Body of pancreas (tissue), 4 donors: ENCODE data around the gene MYEOV. TPM values are rescaled to one million over a fixed set of nuclear protein-coding genes. Genes with fewer than 3 reads are reported as not detected.

Experiments
- ATAC-seq: fragments of 150-250 bp; one replicate; pipeline ENCODE4 v1.9.1; 2016
- DNase-seq, 4 donors: peaks; one replicate each; pipeline ENCODE4 v3.0.0-alpha.2; 2019
- H3K27ac ChIP-seq, 4 donors: fragments of 200-600 bp; sonication (generic); 1 replicate in 3 of 4; 2 replicates in 1 of 4; pipeline versions ENCODE4 v1.5.1 to v1.6.1; 2016 to 2019; ENCODE audit warnings: mild to moderate bottlenecking in 1 of 4, mixed read lengths in 1 of 4, moderate library complexity in 1 of 4
- H3K27me3 ChIP-seq, 2 donors: fragments of 200-600 bp; sonication (generic); one replicate each; pipeline ENCODE4 v1.6.0; 2016; ENCODE audit warnings: mild to moderate bottlenecking in 1 of 2
- H3K36me3 ChIP-seq, 2 donors: fragments of 200-600 bp; sonication (generic); replicated peaks in 1 of 2; 2 replicates each; pipeline ENCODE4 v1.5.1; 2016; ENCODE audit warnings: low read depth in 2 of 2; ENCODE audit not compliant: insufficient read depth in 1 of 2
- H3K4me1 ChIP-seq: fragments of 200-600 bp; sonication (generic); one replicate; pipeline ENCODE4 v1.6.0; 2016
- H3K4me3 ChIP-seq, 2 donors: fragments of 200-600 bp; sonication (generic); 1 replicate in 1 of 2; 2 replicates in 1 of 2; pipeline ENCODE4 v1.5.1; 2016 to 2019
- H3K9me3 ChIP-seq, 3 donors: fragments of 200-600 bp; sonication (generic); 1 replicate in 2 of 3; 2 replicates in 1 of 3; pipeline ENCODE4 v1.5.1; 2016
- CTCF ChIP-seq, 7 experiments: fragments of 450-650 bp in 4 of 7; fragments of 200-600 bp in 3 of 7; sonication (generic) in 3 of 7; IDR thresholded peaks; one replicate each; pipeline ENCODE4 v1.5.1; 2016 to 2019; ENCODE audit warnings: antibody characterized with exemption in 7 of 7
- POLR2A ChIP-seq, 3 donors: fragments of 450-650 bp; IDR thresholded peaks; one replicate each; pipeline ENCODE4 v1.6.1; 2016; ENCODE audit warnings: antibody characterized with exemption in 3 of 3, mild to moderate bottlenecking in 2 of 3
- WGBS, 2 donors: methylation state at CpG; one replicate each; pipeline ENCODE4 v1.1.5; 2017; 5-methylcytosine and 5-hydroxymethylcytosine counted together
- intact Hi-C: fragments of 100-400 bp; cut with DNase I; formaldehyde crosslinking; loops from one replicate; pipeline ENCODE4 v1.15.1; 2023
- total RNA-seq, 2 donors: library from RNA; depleted of rRNA; stranded (reverse); fragments of >200 nt; gene quantifications; one replicate each; pipeline ENCODE4 v1.1.0, GENCODE V29; 2016

The MYEOV gene
- total RNA-seq, 2 donors from 2014 or later: 2.3 to 7.0 TPM

DNA sequence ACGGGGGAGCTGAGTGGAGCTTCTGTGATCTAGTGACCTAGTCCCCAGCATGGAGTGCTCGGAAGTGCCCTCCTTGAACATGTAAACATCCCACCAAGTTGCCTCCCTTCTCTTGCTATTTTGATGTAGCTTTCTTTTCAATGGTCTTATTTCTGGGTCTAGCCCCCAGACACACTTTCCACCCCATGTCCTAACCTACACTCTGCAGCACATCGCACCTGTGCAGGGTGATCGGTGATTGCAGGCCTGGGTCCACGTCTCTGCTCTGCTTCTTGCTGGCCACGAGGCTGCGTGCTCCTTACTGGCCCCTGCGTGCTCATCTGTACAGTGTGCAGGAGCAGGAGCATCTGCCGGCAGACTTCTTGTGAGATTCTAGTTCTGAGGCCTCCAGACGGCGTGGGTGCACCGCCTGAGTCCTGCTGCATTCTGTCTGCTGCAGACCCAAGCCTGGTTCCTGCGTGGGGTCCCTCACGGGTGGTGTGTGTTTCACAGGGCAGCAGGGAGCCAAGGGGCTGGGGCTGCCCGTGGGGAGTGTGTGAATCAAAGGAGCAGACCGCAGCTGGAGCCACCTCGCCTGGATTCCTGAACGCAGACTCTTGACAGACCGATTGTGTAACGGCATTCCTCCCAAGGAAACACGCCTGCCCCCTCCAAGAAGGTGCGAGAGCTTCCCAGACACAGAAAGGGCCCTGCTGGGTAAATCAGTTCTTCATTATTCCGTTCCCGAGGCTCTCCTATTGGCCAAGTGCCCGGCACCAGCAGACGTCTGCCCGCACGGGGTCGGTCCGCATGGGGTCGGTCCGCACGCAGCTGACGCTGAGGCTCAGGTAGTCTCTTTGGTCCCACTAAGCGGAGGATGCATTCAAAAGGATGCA, 44.4 kb upstream of the MYEOV start:
- H3K27me3 ChIP-seq: no peaks in the 10 kb centered on the region
- no peak for TF ChIP-seq CTCF (IDR thresholded peaks at IDR 0.05)
- TF ChIP-seq POLR2A (IDR thresholded peaks at IDR 0.05): no peak
- H3K36me3 ChIP-seq: no peaks in the 10 kb centered on the region
- H3K27ac ChIP-seq: peak overlapping the region; percentile 50 to 87 (median 80)
- no peak overlapping the region for H3K4me3 ChIP-seq
- ATAC-seq: no peak
- WGBS, 2 donors: 74 to 83% methylated on average over 28 to 35 of the region's 35 CpGs
- peaks cover 20% of the 10 kb centered on the region for H3K4me1 ChIP-seq
- intact Hi-C loops: no loop called here
- no peak for DNase-seq
- H3K9me3 ChIP-seq: no peaks in the 10 kb centered on the region

DNA sequence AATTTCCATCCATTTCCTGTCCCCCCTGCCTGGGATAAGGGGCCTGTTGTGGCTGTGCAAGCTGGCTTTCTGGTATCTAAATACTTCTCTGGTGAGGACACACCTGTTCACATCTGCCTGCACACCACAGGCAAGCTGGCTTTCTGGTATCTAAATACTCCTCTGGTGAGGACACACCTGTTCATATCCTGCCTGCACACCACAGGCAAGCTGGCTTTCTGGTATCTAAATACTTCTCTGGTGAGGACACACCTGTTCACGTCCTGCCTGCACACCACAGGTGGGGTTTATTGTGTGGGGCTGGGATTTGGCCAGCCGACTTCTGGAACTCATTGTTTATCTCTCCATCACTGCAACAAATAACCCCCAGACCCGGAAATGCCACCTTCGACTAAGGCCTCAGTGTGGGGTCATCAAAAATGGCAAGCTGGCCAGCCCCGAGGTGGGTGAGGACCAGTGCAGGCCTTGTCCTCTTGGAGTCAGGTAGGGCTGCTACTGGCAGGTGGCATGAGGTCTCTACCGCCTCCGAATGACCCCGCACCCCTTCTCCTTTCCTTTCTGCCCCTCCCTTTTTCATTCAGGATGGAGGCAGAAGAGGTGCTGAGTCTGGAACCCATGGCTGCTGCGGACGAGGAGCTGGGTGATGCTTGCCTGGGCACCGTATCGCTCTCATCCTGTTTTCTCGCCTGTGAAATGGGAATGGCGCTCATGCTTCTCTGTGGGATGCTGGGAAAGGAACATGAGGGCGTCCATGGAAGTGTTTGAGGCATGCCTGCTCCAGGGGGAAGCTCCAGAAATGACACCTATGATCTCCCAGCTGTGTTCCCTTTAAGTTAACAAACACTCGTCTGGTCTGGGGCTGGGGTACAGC, 43.5 kb upstream of the MYEOV start:
- ATAC-seq: no peak
- H3K4me1 ChIP-seq: peaks cover 20% of the 10 kb centered on the region

DNA sequence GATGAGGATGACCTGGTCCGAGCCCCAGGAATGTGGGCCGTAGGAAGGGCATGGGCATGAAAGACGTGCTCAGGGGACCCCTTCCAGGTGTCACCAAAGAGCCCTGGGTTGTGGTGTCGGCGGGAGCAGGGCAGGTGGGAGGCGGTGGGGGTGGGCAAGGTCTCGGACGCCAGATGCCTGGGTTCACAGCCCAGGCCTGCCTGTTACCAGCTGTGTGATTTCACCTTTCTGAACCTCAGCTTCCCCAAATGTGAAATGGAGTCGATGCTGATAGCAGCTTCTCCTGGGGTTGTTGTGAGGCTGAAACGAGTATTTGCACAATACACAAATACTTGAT, 42.9 kb upstream of the MYEOV start:
- no peak for DNase-seq
- WGBS, 2 donors: 78 to 80% methylated on average over 10 of the region's 10 CpGs
- ATAC-seq: no peak
- Histone ChIP-seq H3K4me3 (no peak overlapping the region), H3K27me3 (no peaks in the 10 kb centered on the region), H3K27ac (peak overlapping the region; percentile 70 to 87 (median 80)), H3K4me1 (peaks cover 20% of the 10 kb centered on the region), H3K36me3 (no peaks in the 10 kb centered on the region), H3K9me3 (no peaks in the 10 kb centered on the region)
- TF ChIP-seq CTCF (IDR thresholded peaks at IDR 0.05): no peak
- intact Hi-C loops: no loop called here

More for the DNA sequence above, 43.5 kb upstream of the MYEOV start:
- H3K36me3 ChIP-seq: no peaks in the 10 kb centered on the region
- TF ChIP-seq CTCF (IDR thresholded peaks at IDR 0.05) (no peak), POLR2A (IDR thresholded peaks at IDR 0.05) (no peak)
- no peaks in the 10 kb centered on the region for H3K9me3 ChIP-seq
- no peak overlapping the region for H3K4me3 ChIP-seq
- H3K27ac ChIP-seq: peak overlapping the region; percentile 70 to 87 (median 80)
- WGBS, 2 donors: 78 to 80% methylated on average over 16 of the region's 16 CpGs
- H3K27me3 ChIP-seq: no peaks in the 10 kb centered on the region
- DNase-seq: no peak
- intact Hi-C loops: no loop called here

GRCh38 chr11:69251639-69252489, 42.1 kb upstream of the MYEOV start:
- DNase-seq (peak; percentile 74 to 92 (median 88)), ATAC-seq (peak; percentile 85)
- H3K4me3 ChIP-seq: no peak overlapping the region
- intact Hi-C loops: no loop called here
- H3K27me3 ChIP-seq: no peaks in the 10 kb centered on the region
- TF ChIP-seq POLR2A (IDR thresholded peaks at IDR 0.05): peak in 2 of 3 donors; percentile 7 to 16
- TF ChIP-seq CTCF (IDR thresholded peaks at IDR 0.05): peak in 1 of 7 experiments; percentile 9
- H3K9me3 ChIP-seq: no peaks in the 10 kb centered on the region
- H3K36me3 ChIP-seq: no peaks in the 10 kb centered on the region
- H3K27ac ChIP-seq: peak overlapping the region; percentile 70 to 87 (median 80)
- 16 to 42% methylated on average over 3 to 31 of the region's 31 CpGs for WGBS, 2 donors
- H3K4me1 ChIP-seq: peaks cover 20% of the 10 kb centered on the region
